ENCODE data around the gene NR2E3. TPM values are rescaled to one million over a fixed set of nuclear protein-coding genes. Genes with fewer than 3 reads are reported as not detected.

Gene NR2E3
- total and polyA plus RNA-seq, 7 donors: not detected

GRCh38 chr15:71821547-71822129 lies 11.3 kb downstream of the NR2E3 start:
- DNase-seq (no peak), ATAC-seq (no peak)
- H3K4me1 ChIP-seq: no peaks in the 10 kb centered on the region
- H3K9me3 ChIP-seq: peaks cover 41% of the 10 kb centered on the region
- no peak overlapping the region for H3K27ac ChIP-seq
- intact Hi-C loops (cut with DNase I): no loop called here
- 91 to 94% (median 93%) methylated on average over 5 of the region's 5 CpGs for WGBS, 3 donors
- no peak overlapping the region for H3K4me3 ChIP-seq
- no peak for TF ChIP-seq CTCF (IDR thresholded peaks at IDR 0.05)
- H3K27me3 ChIP-seq (ENCODE audit: insufficient read depth in 3 of 3, low read length in 2 of 3): no peaks in the 10 kb centered on the region
- H3K36me3 ChIP-seq (ENCODE audit: insufficient read depth in 1 of 2, low read depth in 1 of 2): peaks cover 9 to 33% of the 10 kb centered on the region in 2 donors

GRCh38 chr15:71822890-71823630 lies 12.7 kb downstream of the NR2E3 start:
- Histone ChIP-seq H3K27ac (no peak overlapping the region), H3K36me3 (ENCODE audit: insufficient read depth in 1 of 2, low read depth in 1 of 2) (peaks cover 16 to 47% of the 10 kb centered on the region in 2 donors), H3K4me3 (no peak overlapping the region), H3K9me3 (peaks cover 41% of the 10 kb centered on the region), H3K4me1 (no peaks in the 10 kb centered on the region), H3K27me3 (ENCODE audit: insufficient read depth in 3 of 3, low read length in 2 of 3) (no peaks in the 10 kb centered on the region)
- intact Hi-C loops (cut with DNase I): no loop called here
- no peak for TF ChIP-seq CTCF (IDR thresholded peaks at IDR 0.05)
- DNase-seq: no peak
- no peak for ATAC-seq
- 95 to 97% (median 97%) methylated on average over 3 of the region's 3 CpGs for WGBS, 3 donors

GRCh38 chr15:71823801-71824200 lies 13.4 kb downstream of the NR2E3 start:
- Histone ChIP-seq H3K27me3 (ENCODE audit: insufficient read depth in 3 of 3, low read length in 2 of 3) (no peaks in the 10 kb centered on the region), H3K4me3 (no peak overlapping the region), H3K27ac (no peak overlapping the region), H3K9me3 (peaks cover 41% of the 10 kb centered on the region), H3K4me1 (no peaks in the 10 kb centered on the region), H3K36me3 (ENCODE audit: insufficient read depth in 1 of 2, low read depth in 1 of 2) (peaks cover 19 to 55% of the 10 kb centered on the region in 2 donors)
- ATAC-seq: no peak
- intact Hi-C loops (cut with DNase I): no loop called here
- 49 to 66% (median 53%) methylated on average over 3 of the region's 3 CpGs for WGBS, 3 donors
- no peak for DNase-seq
- TF ChIP-seq CTCF (IDR thresholded peaks at IDR 0.05): no peak

- TF ChIP-seq CTCF (IDR thresholded peaks at IDR 0.05): no peak
- Histone ChIP-seq H3K4me3 (no peak overlapping the region), H3K36me3 (ENCODE audit: insufficient read depth in 1 of 2, low read depth in 1 of 2) (peaks cover 21 to 69% of the 10 kb centered on the region in 2 donors), H3K27me3 (ENCODE audit: insufficient read depth in 3 of 3, low read length in 2 of 3) (no peaks in the 10 kb centered on the region), H3K4me1 (no peaks in the 10 kb centered on the region), H3K27ac (no peak overlapping the region), H3K9me3 (peaks cover 31% of the 10 kb centered on the region)
- intact Hi-C loops (cut with DNase I): no loop called here
- no peak for ATAC-seq
- no peak for DNase-seq
- 88 to 92% (median 89%) methylated on average over 4 of the region's 4 CpGs for WGBS, 3 donors
Observed at GRCh38 chr15:71825021-71825730, 14.8 kb downstream of the NR2E3 start.
